ENCODE results near the gene SP3. TPM values are rescaled to one million over a fixed set of nuclear protein-coding genes. Genes with fewer than 3 reads are reported as not detected.

The SP3 gene
- total RNA-seq, 1 donor = 113 TPM

DNA sequence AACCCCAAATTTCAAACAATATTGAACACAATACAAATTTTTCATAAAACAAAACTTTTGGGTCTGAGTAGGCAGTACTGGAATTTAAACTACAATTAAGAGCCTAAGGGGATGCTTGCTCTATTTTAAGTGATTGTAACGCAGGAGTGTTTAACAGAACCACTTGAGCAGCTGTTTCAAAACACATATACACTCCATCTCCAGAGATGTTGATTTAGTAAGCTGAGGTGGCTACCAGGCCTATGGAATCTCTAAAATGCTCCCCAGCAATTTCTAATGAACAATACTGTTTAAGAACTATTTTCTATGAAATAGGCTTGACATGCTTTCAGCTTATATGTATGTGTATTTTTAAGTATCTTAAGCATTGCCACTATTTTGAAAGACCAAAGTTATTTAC, 58.5 kb downstream of the SP3 start:
- no peak overlapping the region for H2AFZ ChIP-seq (ENCODE audit: low read length)
- no peak for TF ChIP-seq CTCF (IDR thresholded peaks at IDR 0.05; ENCODE audit: extremely low read depth, low read depth, low read length)
- no peak overlapping the region for H3K4me2 ChIP-seq (ENCODE audit: insufficient read depth, low read length)
- no peaks in the 10 kb centered on the region for H4K20me1 ChIP-seq (ENCODE audit: insufficient read depth, low read length)
- DNase-seq (ENCODE audit: insufficient read length, low spot score, missing footprints) = no peak
- no peak overlapping the region for H3K27ac ChIP-seq (ENCODE audit: low read depth, low read length)
- no peaks in the 10 kb centered on the region for H3K27me3 ChIP-seq (ENCODE audit: insufficient read depth, low read length)
- no peaks in the 10 kb centered on the region for H3K4me1 ChIP-seq (ENCODE audit: insufficient read depth, low read length)
- H3K4me3 ChIP-seq (ENCODE audit: insufficient read depth, low read length) = no peak overlapping the region
- H3K36me3 ChIP-seq (ENCODE audit: insufficient read depth, low read length) = peaks cover 51% of the 10 kb centered on the region
- no peaks in the 10 kb centered on the region for H3K9me3 ChIP-seq (ENCODE audit: low read depth, low read length)
- H3K79me2 ChIP-seq (ENCODE audit: insufficient read depth, low read length) = peaks cover 4% of the 10 kb centered on the region

DNA sequence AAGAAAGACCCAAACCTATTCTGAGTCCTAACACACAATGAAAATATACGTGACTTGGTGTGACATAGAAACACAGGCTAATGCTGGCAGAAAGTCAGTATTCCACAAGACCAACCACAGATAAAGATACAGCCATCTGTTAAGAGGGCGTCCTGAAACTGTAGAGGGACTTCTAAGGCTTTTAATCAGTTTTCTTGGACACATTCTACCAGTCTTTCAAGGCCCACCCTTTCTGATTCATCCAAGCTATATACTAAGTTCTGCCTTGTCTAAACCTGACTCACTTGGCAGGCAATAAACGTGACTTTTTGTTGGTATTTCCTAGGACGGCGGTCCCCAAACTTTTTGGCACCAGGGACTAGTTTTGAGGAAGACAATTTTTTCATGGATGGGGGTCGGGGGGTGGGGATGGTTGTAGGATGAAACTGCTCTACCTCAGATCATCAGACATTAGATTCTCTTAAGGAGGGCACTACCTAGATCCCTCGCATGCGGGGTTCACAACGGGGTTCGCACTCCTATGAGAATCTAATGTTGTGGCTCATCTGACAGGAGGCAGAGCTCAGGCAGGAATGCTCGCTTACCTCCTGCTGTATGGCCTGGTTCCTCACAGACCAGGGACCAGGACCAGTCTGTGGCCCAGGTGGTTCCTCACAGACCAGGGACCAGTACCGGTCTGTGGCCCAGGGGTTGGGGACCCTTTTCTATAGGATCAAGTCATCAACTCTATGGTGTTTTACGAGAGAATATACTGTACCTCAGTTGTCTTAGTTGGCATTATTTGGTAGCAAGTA, 61.4 kb downstream of the SP3 start:
- no peak overlapping the region for H3K4me3 ChIP-seq (ENCODE audit: insufficient read depth, low read length)
- no peak overlapping the region for H3K27ac ChIP-seq (ENCODE audit: low read depth, low read length)
- no peaks in the 10 kb centered on the region for H3K9me3 ChIP-seq (ENCODE audit: low read depth, low read length)
- TF ChIP-seq CTCF (IDR thresholded peaks at IDR 0.05; ENCODE audit: extremely low read depth, low read depth, low read length) = no peak
- DNase-seq (ENCODE audit: insufficient read length, low spot score, missing footprints) = peak; percentile 85
- no peaks in the 10 kb centered on the region for H3K27me3 ChIP-seq (ENCODE audit: insufficient read depth, low read length)
- peaks cover 36% of the 10 kb centered on the region for H3K36me3 ChIP-seq (ENCODE audit: insufficient read depth, low read length)
- no peaks in the 10 kb centered on the region for H4K20me1 ChIP-seq (ENCODE audit: insufficient read depth, low read length)
- no peaks in the 10 kb centered on the region for H3K4me1 ChIP-seq (ENCODE audit: insufficient read depth, low read length)
- no peak overlapping the region for H3K4me2 ChIP-seq (ENCODE audit: insufficient read depth, low read length)
- no peaks in the 10 kb centered on the region for H3K79me2 ChIP-seq (ENCODE audit: insufficient read depth, low read length)
- no peak overlapping the region for H2AFZ ChIP-seq (ENCODE audit: low read length)

DNA sequence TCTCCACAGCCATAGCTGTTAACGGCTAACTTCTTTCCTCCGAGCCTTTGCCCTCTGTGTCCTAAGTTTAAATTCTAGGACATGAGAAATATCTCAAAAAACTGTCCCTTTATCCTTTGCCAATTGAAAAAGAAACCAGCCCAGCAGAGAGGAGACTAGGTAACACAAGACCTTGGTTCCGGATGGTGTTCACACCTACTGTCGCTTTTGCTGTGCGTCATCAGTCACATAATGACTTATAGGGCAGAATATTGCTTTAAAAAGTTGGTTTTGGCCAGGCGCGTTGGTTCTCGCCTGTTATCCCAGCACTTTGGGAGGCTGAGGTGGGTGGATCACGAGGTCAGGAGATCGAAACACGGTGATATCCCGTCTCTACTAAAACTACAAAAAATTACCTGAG, 66.2 kb downstream of the SP3 start:
- Histone ChIP-seq H4K20me1 (ENCODE audit: insufficient read depth, low read length) (no peaks in the 10 kb centered on the region), H2AFZ (ENCODE audit: low read length) (no peak overlapping the region), H3K27ac (ENCODE audit: low read depth, low read length) (no peak overlapping the region), H3K4me3 (ENCODE audit: insufficient read depth, low read length) (no peak overlapping the region), H3K4me1 (ENCODE audit: insufficient read depth, low read length) (no peaks in the 10 kb centered on the region), H3K27me3 (ENCODE audit: insufficient read depth, low read length) (no peaks in the 10 kb centered on the region), H3K79me2 (ENCODE audit: insufficient read depth, low read length) (no peaks in the 10 kb centered on the region), H3K36me3 (ENCODE audit: insufficient read depth, low read length) (peaks cover 2% of the 10 kb centered on the region), H3K9me3 (ENCODE audit: low read depth, low read length) (no peaks in the 10 kb centered on the region), H3K4me2 (ENCODE audit: insufficient read depth, low read length) (no peak overlapping the region)
- DNase-seq (ENCODE audit: insufficient read length, low spot score, missing footprints) = no peak
- no peak for TF ChIP-seq CTCF (IDR thresholded peaks at IDR 0.05; ENCODE audit: extremely low read depth, low read depth, low read length)

DNA sequence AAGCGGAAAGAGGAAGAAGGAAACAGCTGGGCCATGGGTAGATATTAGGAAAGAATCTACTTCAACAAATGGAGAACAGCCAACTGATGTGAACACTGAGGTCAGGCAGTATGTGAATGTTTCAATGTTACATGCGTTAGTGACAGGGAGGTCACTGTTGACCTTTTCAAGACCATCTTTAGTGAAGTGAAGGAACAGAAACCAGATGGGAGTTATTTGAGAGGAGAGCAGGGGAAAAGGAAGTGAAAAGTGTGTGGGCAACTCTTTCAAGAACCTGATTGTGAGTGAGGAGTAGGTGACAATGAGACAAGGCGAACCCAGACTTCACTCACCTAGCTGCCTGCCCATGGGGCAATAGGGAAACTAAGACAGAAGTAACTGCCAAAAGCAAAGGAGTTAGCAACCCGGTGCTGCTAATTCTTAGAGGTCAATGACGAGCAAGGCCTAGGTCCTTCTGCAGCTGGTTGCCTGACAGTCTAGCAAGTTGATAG, 67.0 kb downstream of the SP3 start:
- no peaks in the 10 kb centered on the region for H3K79me2 ChIP-seq (ENCODE audit: insufficient read depth, low read length)
- H3K4me2 ChIP-seq (ENCODE audit: insufficient read depth, low read length) = no peak overlapping the region
- no peak overlapping the region for H2AFZ ChIP-seq (ENCODE audit: low read length)
- no peak for TF ChIP-seq CTCF (IDR thresholded peaks at IDR 0.05; ENCODE audit: extremely low read depth, low read depth, low read length)
- peak; percentile 13 for DNase-seq (ENCODE audit: insufficient read length, low spot score, missing footprints)
- no peak overlapping the region for H3K4me3 ChIP-seq (ENCODE audit: insufficient read depth, low read length)
- H3K36me3 ChIP-seq (ENCODE audit: insufficient read depth, low read length) = no peaks in the 10 kb centered on the region
- no peaks in the 10 kb centered on the region for H3K9me3 ChIP-seq (ENCODE audit: low read depth, low read length)
- no peaks in the 10 kb centered on the region for H4K20me1 ChIP-seq (ENCODE audit: insufficient read depth, low read length)
- no peaks in the 10 kb centered on the region for H3K27me3 ChIP-seq (ENCODE audit: insufficient read depth, low read length)
- H3K4me1 ChIP-seq (ENCODE audit: insufficient read depth, low read length) = no peaks in the 10 kb centered on the region
- H3K27ac ChIP-seq (ENCODE audit: low read depth, low read length) = no peak overlapping the region
